Sigmoid colon (tissue), 4 donors: ENCODE data around the gene PTPRO.

Experiments
- EP300 ChIP-seq, 4 donors: sonication (generic); formaldehyde crosslinking; IDR thresholded peaks; one replicate each; pipeline ENCODE4 v1.6.1; 2017; ENCODE audit warnings: antibody characterized with exemption in 4 of 4
- POLR2A ChIP-seq, 2 donors: fragments of 450-650 bp; IDR thresholded peaks; one replicate each; pipeline ENCODE4 v1.6.1; 2016; ENCODE audit warnings: antibody characterized with exemption in 2 of 2, mild to moderate bottlenecking in 2 of 2, moderate library complexity in 2 of 2
- POLR2AphosphoS5 ChIP-seq, 4 donors: sonication (generic); formaldehyde crosslinking; IDR thresholded peaks; one replicate each; pipeline ENCODE4 v1.6.1; 2017; ENCODE audit warnings: antibody characterized with exemption in 4 of 4
- TF ChIP-seq, protein P1 (sequence below), 4 experiments: fragments of 450-650 bp in 3 of 4; fragments of 200-600 bp in 1 of 4; IDR thresholded peaks; one replicate each; pipeline ENCODE4 v1.5.1; 2016 to 2019; ENCODE audit warnings: antibody characterized with exemption in 4 of 4, mild to moderate bottlenecking in 3 of 4, moderate library complexity in 2 of 4

DNA sequence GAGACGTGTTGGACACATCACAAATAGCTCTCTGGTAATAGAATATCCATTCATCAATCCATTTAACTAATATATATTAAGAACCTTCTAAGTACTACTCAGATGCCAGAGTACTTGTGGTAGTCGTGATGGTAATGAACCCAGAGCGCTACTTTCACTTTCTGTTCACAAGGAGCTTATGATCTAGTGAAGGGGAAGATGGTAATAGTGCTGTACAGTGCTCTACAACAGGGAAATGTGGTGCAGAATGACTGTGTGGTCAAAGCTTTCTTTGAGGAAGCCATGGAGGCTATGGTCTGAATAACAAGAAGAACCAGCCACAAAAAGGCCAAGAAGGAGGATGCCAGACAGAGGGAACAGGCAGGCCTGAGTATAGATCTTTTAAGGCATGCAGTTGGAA is 212.0 kb downstream of the PTPRO start:
- TF ChIP-seq, protein P1, sequence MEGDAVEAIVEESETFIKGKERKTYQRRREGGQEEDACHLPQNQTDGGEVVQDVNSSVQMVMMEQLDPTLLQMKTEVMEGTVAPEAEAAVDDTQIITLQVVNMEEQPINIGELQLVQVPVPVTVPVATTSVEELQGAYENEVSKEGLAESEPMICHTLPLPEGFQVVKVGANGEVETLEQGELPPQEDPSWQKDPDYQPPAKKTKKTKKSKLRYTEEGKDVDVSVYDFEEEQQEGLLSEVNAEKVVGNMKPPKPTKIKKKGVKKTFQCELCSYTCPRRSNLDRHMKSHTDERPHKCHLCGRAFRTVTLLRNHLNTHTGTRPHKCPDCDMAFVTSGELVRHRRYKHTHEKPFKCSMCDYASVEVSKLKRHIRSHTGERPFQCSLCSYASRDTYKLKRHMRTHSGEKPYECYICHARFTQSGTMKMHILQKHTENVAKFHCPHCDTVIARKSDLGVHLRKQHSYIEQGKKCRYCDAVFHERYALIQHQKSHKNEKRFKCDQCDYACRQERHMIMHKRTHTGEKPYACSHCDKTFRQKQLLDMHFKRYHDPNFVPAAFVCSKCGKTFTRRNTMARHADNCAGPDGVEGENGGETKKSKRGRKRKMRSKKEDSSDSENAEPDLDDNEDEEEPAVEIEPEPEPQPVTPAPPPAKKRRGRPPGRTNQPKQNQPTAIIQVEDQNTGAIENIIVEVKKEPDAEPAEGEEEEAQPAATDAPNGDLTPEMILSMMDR (IDR thresholded peaks at IDR 0.05), result no peak
- TF ChIP-seq POLR2AphosphoS5 (IDR thresholded peaks at IDR 0.05) (no peak), EP300 (IDR thresholded peaks at IDR 0.05) (no peak), POLR2A (IDR thresholded peaks at IDR 0.05) (no peak)
